Calu3 (cell line): Measurements from ENCODE around the gene KLF5. TPM values are rescaled to one million over a fixed set of nuclear protein-coding genes. Genes with fewer than 3 reads are reported as not detected.

Experiments used
- BruUV-seq: library from RNA; stranded (reverse); fragments of 400-500 nt; replicated peaks from 2 replicates; lab custom pipeline; 2021; lab: Mats Ljungman, UMichigan
- CTCF ChIA-PET: fragments of 300-600 bp; sonication (Branson Sonifier 250); formaldehyde crosslinking; loops from one replicate; lab custom pipeline; 2022; ENCODE audit warnings: antibody characterized with exemption; lab: Charles Lee
- DNase-seq: peaks from one replicate; pipeline ENCODE4 v3.0.0; 2022
- H3K27ac Mint-ChIP-seq: one replicate; pipeline ENCODE4 v1.8.0; 2022; ENCODE audit warnings: mixed read lengths; ENCODE audit not compliant: unreplicated experiment
- H3K27me3 Mint-ChIP-seq: one replicate; pipeline ENCODE4 v1.8.0; 2022; ENCODE audit warnings: mixed read lengths; ENCODE audit not compliant: unreplicated experiment
- H3K36me3 Mint-ChIP-seq: one replicate; pipeline ENCODE4 v1.8.0; 2022; ENCODE audit warnings: mild to moderate bottlenecking, moderate library complexity, mixed read lengths; ENCODE audit not compliant: insufficient read depth, unreplicated experiment
- H3K4me1 Mint-ChIP-seq: one replicate; pipeline ENCODE4 v1.8.0; 2022; ENCODE audit warnings: mild to moderate bottlenecking, low read depth, mixed read lengths; ENCODE audit not compliant: unreplicated experiment
- H3K4me3 Mint-ChIP-seq: one replicate; pipeline ENCODE4 v1.8.0; 2022; ENCODE audit warnings: mild to moderate bottlenecking, low read depth, moderate library complexity, mixed read lengths; ENCODE audit not compliant: unreplicated experiment
- H3K9me3 Mint-ChIP-seq: one replicate; pipeline ENCODE4 v1.8.0; 2022; ENCODE audit warnings: low read depth, mixed read lengths; ENCODE audit not compliant: unreplicated experiment
- CTCF ChIP-seq: fragments of 200-600 bp; IDR thresholded peaks from one replicate; pipeline ENCODE4 v1.8.0; 2022; ENCODE audit warnings: antibody characterized with exemption; ENCODE audit not compliant: unreplicated experiment
- intact Hi-C: fragments of 100-400 bp; cut with micrococcal nuclease; formaldehyde crosslinking; loops from one replicate; pipeline ENCODE4 v1.10.0; 2022; ENCODE audit not compliant: unreplicated experiment
- total RNA-seq: library from RNA; stranded (reverse); gene quantifications from 2 replicates; pipeline ENCODE4 v1.2.3, GENCODE V29; 2022

The KLF5 gene
- total RNA-seq, 1 experiment from 2014 or later, result 121 TPM

DNA sequence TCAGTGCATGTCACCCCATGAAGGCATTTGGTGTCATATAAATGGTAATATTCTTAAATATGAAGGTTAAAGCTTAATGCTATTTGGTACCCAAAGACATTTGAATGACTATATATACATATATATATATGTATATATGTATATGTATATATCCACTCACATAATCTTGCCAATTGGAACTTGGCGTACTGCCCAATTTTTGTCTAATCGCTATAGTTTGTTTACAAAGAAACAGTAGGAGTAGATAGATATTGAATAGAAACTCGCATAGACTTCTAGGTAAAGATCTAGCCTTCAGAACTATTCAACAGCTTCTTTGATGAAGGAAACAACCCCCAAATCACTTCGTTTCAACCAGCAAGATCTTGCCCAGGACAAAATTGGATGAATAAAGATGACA is 24.1 kb downstream of the KLF5 start:
- Mint-ChIP-seq H3K4me3 (no peak overlapping the region), H3K4me1 (peaks cover 8% of the 10 kb centered on the region), H3K27me3 (no peaks in the 10 kb centered on the region), H3K36me3 (peaks cover 29% of the 10 kb centered on the region), H3K9me3 (no peaks in the 10 kb centered on the region), H3K27ac (peak overlapping the region; percentile 56)
- intact Hi-C loops, result loop anchor here (10.0 kb wide), 1 partner anchor 52 kb away; no protein-coding TSS in a partner anchor
- TF ChIP-seq CTCF, result no peak
- CTCF ChIA-PET, result interaction anchor here (0.7 kb wide), 1 partner anchor 281 kb away, joined by 3 read pairs; no protein-coding TSS in a partner anchor
- BruUV-seq, result no TSS peak
- DNase-seq, result no peak

DNA sequence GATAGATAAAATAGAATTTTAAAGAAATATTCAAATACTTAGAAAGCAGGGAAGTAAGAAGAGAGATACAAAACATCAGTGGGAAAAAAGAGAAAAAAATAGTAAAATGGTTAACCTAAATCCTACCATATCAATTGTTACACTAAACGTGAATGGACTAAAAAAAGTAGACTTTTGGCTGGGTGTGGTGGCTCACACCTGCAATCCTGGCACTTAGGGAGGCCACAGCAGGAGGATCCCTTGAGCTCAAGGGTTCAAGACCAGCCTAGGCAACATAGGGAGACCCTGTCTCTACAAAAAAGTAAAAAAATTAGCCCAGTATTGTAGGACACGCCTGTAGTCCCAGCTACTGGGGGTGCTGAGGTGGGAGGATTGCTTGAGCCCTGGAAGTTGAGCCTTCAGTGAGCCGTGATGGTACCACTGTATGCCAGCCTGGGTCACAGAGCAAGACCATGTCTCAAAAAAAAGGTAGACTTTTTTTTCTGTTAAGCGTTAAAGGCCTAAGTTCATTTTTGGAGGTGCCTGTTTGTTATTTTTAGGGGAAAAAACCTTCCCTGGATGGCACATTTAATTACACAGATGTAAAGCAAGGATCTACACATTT is 29.6 kb downstream of the KLF5 start:
- no peak for TF ChIP-seq CTCF
- no TSS peak for BruUV-seq
- no peaks in the 10 kb centered on the region for H3K27me3 Mint-ChIP-seq
- no peak for DNase-seq
- H3K4me3 Mint-ChIP-seq, result no peak overlapping the region
- peaks cover 8% of the 10 kb centered on the region for H3K4me1 Mint-ChIP-seq
- H3K9me3 Mint-ChIP-seq, result no peaks in the 10 kb centered on the region
- H3K36me3 Mint-ChIP-seq, result peaks cover 10% of the 10 kb centered on the region
- intact Hi-C loops, result loop anchor here (10.0 kb wide), 1 partner anchor 46 kb away; no protein-coding TSS in a partner anchor
- H3K27ac Mint-ChIP-seq, result no peak overlapping the region
- CTCF ChIA-PET, result no interaction called here

GRCh38 chr13:73089213-73089612 is 30.4 kb downstream of the KLF5 start:
- intact Hi-C loops, result loop anchor here (10.0 kb wide), 1 partner anchor 46 kb away; no protein-coding TSS in a partner anchor
- Mint-ChIP-seq H3K27me3 (no peaks in the 10 kb centered on the region), H3K9me3 (no peaks in the 10 kb centered on the region), H3K27ac (no peak overlapping the region), H3K4me3 (no peak overlapping the region), H3K36me3 (peaks cover 6% of the 10 kb centered on the region), H3K4me1 (peaks cover 8% of the 10 kb centered on the region)
- CTCF ChIA-PET, result no interaction called here
- DNase-seq, result no peak
- no peak for TF ChIP-seq CTCF
- no TSS peak for BruUV-seq

GRCh38 chr13:73090116-73090822 is 31.5 kb downstream of the KLF5 start:
- peak overlapping the region; percentile 89 for H3K27ac Mint-ChIP-seq

More at GRCh38 chr13:73090116-73090822, 31.5 kb downstream of the KLF5 start:
- DNase-seq, result peak; percentile 58
- TSS peak; percentile 76 for BruUV-seq
- CTCF ChIA-PET, result no interaction called here
- H3K27me3 Mint-ChIP-seq, result no peaks in the 10 kb centered on the region
- intact Hi-C loops, result no loop called here
- peaks cover 6% of the 10 kb centered on the region for H3K36me3 Mint-ChIP-seq
- no peaks in the 10 kb centered on the region for H3K9me3 Mint-ChIP-seq
- no peak overlapping the region for H3K4me3 Mint-ChIP-seq
- H3K4me1 Mint-ChIP-seq, result peaks cover 8% of the 10 kb centered on the region
- TF ChIP-seq CTCF, result no peak
